K562 (cell line): ENCODE measurements around the gene MED20. TPM values are rescaled to one million over a fixed set of nuclear protein-coding genes. Genes with fewer than 3 reads are reported as not detected.

Source experiments
- BCL6 ChIP-seq: fragments of 250-450 bp; sonication (Bioruptor Pico); IDR thresholded peaks from 2 replicates; pipeline ENCODE4 v1.4.0; 2020
- BRCA1 ChIP-seq, 2 experiments: fragments of 450-650 bp in 1 of 2; sonication (generic) in 1 of 2; formaldehyde crosslinking in 1 of 2; IDR thresholded peaks; 2 replicates each; pipeline versions ENCODE4 v1.5.0 to v1.6.1; 2017 to 2020; ENCODE audit warnings: mild to moderate bottlenecking in 1 of 2, missing genetic modification reagents in 1 of 2
- COPS2 ChIP-seq: fragments of 450-650 bp; conservative IDR thresholded peaks from 2 replicates; pipeline ENCODE4 v1.6.1; 2016; ENCODE audit warnings: mild to moderate bottlenecking, moderate library complexity
- E2F4 ChIP-seq: sonication (generic); formaldehyde crosslinking; IDR thresholded peaks from 2 replicates; pipeline ENCODE4 v1.8.0; 2022; ENCODE audit warnings: mild to moderate bottlenecking, low read depth, missing genetic modification reagents
- HMGN3 ChIP-seq: IDR thresholded peaks from 2 replicates; pipeline ENCODE4 v1.6.1; 2011; ENCODE audit warnings: borderline replicate concordance, low read depth, mild to moderate bottlenecking, mixed read lengths, low read length; ENCODE audit not compliant: insufficient read length; ENCODE audit errors: extremely low read depth
- PHB2 ChIP-seq: fragments of 450-650 bp; IDR thresholded peaks from 2 replicates; pipeline ENCODE4 v1.6.1; 2017; ENCODE audit warnings: low read depth
- SRSF1 ChIP-seq: fragments of 200-400 bp; formaldehyde crosslinking; IDR thresholded peaks from 2 replicates; pipeline ENCODE4 v1.6.1; 2017; ENCODE audit warnings: mild to moderate bottlenecking, low read depth, low read length, moderate library complexity
- polyA plus RNA-seq, 8 experiments: library from polyadenylated mRNA; depleted of rRNA in 4 of 8; stranded (reverse) in 5 of 8; unstranded in 3 of 8; fragments of >200 nt; fragmentation: Nextera tagmentation in 2 of 8; fragmentation: Illumina TruSeq in 1 of 8; extraction: Ambion mirVana in 2 of 8; extraction: Trizol in 1 of 8; gene quantifications; 2 replicates each; pipeline versions ENCODE4 v1.2.1 to v1.2.3, GENCODE V29; 2011 to 2014; ENCODE audit warnings: inconsistent platforms in 1 of 8, missing spikeins in 1 of 8
- total RNA-seq, 7 experiments: library from RNA; depleted of rRNA in 6 of 7; stranded (reverse); fragments of >200 nt in 6 of 7; fragmentation: Illumina TruSeq in 2 of 7; extraction: Trizol in 2 of 7; gene quantifications; 2 replicates each; pipeline versions ENCODE4 v1.2.1 to v1.2.3, GENCODE V29; 2011 to 2021; ENCODE audit warnings: low replicate concordance in 1 of 7
- TF ChIP-seq, protein P1 (sequence below), 2 experiments: fragments of 450-650 bp; IDR thresholded peaks; 2 replicates each; pipeline ENCODE4 v1.6.1; 2016; ENCODE audit warnings: mild to moderate bottlenecking in 2 of 2, borderline replicate concordance in 1 of 2, low read depth in 1 of 2, moderate library complexity in 1 of 2
- TF ChIP-seq, protein P2 (sequence below): sonication (generic); formaldehyde crosslinking; IDR thresholded peaks from 2 replicates; pipeline ENCODE4 v1.9.0; 2022; ENCODE audit warnings: mild to moderate bottlenecking, missing genetic modification reagents
- TF ChIP-seq, protein P3 (sequence below), 2 experiments: IDR thresholded peaks; 2 replicates each; pipeline ENCODE4 v1.6.1; 2011; ENCODE audit warnings: borderline replicate concordance in 1 of 2, control low read depth in 1 of 2, low read depth in 1 of 2, low read length in 1 of 2, mild to moderate bottlenecking in 1 of 2, mixed read lengths in 1 of 2, moderate library complexity in 1 of 2; ENCODE audit not compliant: insufficient read depth in 1 of 2, insufficient read length in 1 of 2, poor library complexity in 1 of 2, severe bottlenecking in 1 of 2; ENCODE audit errors: extremely low read depth in 1 of 2
- TF ChIP-seq, protein P4 (sequence below): IDR thresholded peaks from 2 replicates; pipeline ENCODE4 v1.6.1; 2011; ENCODE audit warnings: borderline replicate concordance, low read depth, mild to moderate bottlenecking, moderate library complexity, low read length; ENCODE audit not compliant: insufficient read depth, poor library complexity, severe bottlenecking

Gene MED20
- total and polyA plus RNA-seq, 9 of the 15 experiments (the other 6 are each of a cell fraction or from before 2014, with no cell fraction given) = 27.3 to 80.9 (median 46.0) TPM

DNA sequence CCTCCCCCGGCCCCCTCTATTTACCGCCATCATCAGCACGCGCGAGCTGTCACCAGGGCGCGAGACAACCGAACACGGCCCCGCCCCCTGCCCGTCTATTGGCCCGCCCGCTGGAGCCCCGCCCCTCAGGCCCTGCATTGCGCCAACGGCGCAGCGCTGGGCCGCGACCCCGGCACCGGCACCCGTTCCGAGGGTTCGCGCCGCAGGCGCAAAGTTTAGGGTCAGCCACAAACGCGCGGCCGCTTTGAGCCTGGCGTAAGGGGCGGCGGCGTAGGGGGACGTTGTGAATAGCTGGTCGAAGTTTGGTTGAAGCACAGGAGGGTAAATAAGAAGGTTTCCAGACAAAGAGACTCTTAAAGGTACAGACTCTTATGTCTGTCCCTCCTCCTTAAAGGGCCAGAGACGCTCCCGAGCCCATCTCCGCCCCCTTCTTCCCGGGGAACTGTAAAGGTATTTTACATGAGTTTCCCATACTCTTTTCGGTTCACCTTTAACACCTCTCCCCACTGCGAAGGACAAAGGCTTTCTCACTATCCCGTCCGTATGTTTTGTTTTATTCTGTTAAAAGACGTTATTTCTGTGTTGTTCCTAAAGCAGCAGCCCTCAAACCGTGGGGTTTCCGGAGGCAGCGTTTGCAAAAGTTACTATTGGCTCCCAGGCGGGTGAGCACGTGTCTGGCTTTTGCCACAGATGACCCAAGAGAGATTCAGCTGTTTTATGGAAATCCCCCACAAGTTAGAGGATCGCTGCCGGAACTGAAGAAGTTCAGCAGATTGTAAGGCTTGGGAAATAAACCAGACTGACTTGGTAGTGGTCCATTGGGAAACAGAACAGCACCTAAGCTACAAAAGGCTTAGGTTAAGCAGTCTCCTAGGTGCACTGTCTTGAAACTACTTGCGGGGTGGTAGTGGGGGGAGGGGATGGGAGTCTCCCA, 25.4 kb downstream of the MED20 start, which contains the start of gene USP49 (continued):
- TF ChIP-seq, protein P1, sequence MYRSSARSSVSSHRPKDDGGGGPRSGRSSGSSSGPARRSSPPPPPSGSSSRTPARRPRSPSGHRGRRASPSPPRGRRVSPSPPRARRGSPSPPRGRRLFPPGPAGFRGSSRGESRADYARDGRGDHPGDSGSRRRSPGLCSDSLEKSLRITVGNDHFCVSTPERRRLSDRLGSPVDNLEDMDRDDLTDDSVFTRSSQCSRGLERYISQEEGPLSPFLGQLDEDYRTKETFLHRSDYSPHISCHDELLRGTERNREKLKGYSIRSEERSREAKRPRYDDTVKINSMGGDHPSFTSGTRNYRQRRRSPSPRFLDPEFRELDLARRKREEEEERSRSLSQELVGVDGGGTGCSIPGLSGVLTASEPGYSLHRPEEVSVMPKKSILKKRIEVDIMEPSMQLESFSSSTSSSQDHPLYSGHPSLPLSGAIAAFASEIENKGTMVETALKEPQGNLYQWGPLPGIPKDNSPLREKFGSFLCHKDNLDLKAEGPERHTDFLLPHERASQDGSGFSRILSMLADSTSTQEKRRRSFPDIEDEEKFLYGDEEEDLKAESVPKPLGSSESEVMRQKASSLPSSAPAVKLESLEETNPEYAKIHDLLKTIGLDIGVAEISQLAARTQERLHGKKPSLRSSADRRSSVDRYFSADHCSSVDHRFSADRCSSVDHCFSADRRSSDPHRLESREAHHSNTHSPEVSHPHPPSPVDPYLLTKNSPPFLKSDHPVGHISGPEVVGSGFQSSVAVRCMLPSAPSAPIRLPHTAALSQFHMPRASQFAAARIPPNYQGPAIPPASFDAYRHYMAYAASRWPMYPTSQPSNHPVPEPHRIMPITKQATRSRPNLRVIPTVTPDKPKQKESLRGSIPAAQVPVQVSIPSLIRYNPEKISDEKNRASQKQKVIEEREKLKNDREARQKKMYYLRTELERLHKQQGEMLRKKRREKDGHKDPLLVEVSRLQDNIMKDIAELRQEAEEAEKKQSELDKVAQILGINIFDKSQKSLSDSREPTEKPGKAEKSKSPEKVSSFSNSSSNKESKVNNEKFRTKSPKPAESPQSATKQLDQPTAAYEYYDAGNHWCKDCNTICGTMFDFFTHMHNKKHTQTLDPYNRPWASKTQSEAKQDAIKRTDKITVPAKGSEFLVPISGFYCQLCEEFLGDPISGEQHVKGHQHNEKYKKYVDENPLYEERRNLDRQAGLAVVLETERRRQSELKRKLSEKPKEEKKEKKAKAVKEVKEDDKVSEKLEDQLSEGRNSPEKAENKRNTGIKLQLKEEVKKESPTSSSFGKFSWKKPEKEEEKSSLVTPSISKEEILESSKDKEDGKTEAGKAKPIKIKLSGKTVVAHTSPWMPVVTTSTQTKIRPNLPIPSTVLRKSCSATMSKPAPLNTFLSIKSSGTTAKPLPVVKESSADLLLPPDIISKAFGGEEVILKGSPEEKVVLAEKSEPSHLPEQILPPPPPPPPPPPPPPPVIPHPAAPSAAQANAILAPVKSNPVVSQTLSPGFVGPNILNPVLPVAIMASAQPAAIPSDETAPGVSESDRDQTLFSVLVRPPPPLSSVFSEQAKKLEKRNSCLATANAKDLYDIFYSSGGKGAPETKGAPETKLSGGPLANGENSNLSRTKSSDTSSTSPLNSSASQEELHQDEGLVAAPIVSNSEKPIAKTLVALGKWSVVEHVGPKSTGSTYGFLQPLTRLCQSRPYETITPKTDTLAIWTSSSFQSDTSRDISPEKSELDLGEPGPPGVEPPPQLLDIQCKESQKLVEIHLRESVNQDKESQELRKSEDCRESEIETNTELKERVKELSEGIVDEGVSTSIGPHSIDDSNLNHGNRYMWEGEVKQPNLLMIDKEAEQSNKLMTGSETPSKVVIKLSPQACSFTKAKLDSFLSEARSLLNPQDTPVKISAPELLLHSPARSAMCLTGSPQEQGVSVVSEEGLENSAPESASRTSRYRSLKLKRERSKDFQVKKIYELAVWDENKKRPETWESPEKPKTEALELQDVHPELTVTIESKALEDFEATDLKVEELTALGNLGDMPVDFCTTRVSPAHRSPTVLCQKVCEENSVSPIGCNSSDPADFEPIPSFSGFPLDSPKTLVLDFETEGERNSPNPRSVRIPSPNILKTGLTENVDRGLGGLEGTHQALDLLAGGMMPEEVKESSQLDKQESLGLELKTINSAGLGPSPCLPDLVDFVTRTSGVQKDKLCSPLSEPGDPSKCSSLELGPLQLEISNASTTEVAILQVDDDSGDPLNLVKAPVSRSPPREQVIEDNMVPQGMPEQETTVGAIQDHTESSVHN (IDR thresholded peaks at IDR 0.05; ENCODE audit: borderline replicate concordance in 1 of 2, low read depth in 1 of 2) = peak in 1 of 2 experiments; percentile 84; a peak in 2 of 4 replicates
- TF ChIP-seq BRCA1 (IDR thresholded peaks at IDR 0.05) (no peak), BRCA1 (CRISPR knock-in tag; IDR thresholded peaks at IDR 0.05) (no peak), SRSF1 (peak; percentile 92; the same call in 1 of the 2 replicates), PHB2 (no peak), BCL6 (CRISPR knock-in tag) (no peak), HMGN3 (peak; percentile 52), COPS2 (no peak), E2F4 (no peak)
- TF ChIP-seq, protein P2, sequence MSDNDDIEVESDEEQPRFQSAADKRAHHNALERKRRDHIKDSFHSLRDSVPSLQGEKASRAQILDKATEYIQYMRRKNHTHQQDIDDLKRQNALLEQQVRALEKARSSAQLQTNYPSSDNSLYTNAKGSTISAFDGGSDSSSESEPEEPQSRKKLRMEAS = peak; percentile 77
- TF ChIP-seq, protein P3, sequence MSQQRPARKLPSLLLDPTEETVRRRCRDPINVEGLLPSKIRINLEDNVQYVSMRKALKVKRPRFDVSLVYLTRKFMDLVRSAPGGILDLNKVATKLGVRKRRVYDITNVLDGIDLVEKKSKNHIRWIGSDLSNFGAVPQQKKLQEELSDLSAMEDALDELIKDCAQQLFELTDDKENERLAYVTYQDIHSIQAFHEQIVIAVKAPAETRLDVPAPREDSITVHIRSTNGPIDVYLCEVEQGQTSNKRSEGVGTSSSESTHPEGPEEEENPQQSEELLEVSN (IDR thresholded peaks at IDR 0.05; ENCODE audit: borderline replicate concordance in 1 of 2, extremely low read depth in 1 of 2, insufficient read depth in 1 of 2, insufficient read length in 1 of 2, low read depth in 1 of 2, low read length in 1 of 2, poor library complexity in 1 of 2, severe bottlenecking in 1 of 2) = peak in 1 of 2 experiments; percentile 70
- TF ChIP-seq, protein P4, sequence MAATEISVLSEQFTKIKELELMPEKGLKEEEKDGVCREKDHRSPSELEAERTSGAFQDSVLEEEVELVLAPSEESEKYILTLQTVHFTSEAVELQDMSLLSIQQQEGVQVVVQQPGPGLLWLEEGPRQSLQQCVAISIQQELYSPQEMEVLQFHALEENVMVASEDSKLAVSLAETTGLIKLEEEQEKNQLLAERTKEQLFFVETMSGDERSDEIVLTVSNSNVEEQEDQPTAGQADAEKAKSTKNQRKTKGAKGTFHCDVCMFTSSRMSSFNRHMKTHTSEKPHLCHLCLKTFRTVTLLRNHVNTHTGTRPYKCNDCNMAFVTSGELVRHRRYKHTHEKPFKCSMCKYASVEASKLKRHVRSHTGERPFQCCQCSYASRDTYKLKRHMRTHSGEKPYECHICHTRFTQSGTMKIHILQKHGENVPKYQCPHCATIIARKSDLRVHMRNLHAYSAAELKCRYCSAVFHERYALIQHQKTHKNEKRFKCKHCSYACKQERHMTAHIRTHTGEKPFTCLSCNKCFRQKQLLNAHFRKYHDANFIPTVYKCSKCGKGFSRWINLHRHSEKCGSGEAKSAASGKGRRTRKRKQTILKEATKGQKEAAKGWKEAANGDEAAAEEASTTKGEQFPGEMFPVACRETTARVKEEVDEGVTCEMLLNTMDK = no peak
